ENCODE data around the gene SAYSD1. TPM values are rescaled to one million over a fixed set of nuclear protein-coding genes. Genes with fewer than 3 reads are reported as not detected.

Gene SAYSD1
- total and polyA plus RNA-seq, 2 experiments from 2014 or later = 8.2 to 10.0 TPM

- TF ChIP-seq, protein P1, sequence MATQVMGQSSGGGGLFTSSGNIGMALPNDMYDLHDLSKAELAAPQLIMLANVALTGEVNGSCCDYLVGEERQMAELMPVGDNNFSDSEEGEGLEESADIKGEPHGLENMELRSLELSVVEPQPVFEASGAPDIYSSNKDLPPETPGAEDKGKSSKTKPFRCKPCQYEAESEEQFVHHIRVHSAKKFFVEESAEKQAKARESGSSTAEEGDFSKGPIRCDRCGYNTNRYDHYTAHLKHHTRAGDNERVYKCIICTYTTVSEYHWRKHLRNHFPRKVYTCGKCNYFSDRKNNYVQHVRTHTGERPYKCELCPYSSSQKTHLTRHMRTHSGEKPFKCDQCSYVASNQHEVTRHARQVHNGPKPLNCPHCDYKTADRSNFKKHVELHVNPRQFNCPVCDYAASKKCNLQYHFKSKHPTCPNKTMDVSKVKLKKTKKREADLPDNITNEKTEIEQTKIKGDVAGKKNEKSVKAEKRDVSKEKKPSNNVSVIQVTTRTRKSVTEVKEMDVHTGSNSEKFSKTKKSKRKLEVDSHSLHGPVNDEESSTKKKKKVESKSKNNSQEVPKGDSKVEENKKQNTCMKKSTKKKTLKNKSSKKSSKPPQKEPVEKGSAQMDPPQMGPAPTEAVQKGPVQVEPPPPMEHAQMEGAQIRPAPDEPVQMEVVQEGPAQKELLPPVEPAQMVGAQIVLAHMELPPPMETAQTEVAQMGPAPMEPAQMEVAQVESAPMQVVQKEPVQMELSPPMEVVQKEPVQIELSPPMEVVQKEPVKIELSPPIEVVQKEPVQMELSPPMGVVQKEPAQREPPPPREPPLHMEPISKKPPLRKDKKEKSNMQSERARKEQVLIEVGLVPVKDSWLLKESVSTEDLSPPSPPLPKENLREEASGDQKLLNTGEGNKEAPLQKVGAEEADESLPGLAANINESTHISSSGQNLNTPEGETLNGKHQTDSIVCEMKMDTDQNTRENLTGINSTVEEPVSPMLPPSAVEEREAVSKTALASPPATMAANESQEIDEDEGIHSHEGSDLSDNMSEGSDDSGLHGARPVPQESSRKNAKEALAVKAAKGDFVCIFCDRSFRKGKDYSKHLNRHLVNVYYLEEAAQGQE (IDR thresholded peaks at IDR 0.05; ENCODE audit: unreplicated experiment) = no peak
- TF ChIP-seq, protein P2, sequence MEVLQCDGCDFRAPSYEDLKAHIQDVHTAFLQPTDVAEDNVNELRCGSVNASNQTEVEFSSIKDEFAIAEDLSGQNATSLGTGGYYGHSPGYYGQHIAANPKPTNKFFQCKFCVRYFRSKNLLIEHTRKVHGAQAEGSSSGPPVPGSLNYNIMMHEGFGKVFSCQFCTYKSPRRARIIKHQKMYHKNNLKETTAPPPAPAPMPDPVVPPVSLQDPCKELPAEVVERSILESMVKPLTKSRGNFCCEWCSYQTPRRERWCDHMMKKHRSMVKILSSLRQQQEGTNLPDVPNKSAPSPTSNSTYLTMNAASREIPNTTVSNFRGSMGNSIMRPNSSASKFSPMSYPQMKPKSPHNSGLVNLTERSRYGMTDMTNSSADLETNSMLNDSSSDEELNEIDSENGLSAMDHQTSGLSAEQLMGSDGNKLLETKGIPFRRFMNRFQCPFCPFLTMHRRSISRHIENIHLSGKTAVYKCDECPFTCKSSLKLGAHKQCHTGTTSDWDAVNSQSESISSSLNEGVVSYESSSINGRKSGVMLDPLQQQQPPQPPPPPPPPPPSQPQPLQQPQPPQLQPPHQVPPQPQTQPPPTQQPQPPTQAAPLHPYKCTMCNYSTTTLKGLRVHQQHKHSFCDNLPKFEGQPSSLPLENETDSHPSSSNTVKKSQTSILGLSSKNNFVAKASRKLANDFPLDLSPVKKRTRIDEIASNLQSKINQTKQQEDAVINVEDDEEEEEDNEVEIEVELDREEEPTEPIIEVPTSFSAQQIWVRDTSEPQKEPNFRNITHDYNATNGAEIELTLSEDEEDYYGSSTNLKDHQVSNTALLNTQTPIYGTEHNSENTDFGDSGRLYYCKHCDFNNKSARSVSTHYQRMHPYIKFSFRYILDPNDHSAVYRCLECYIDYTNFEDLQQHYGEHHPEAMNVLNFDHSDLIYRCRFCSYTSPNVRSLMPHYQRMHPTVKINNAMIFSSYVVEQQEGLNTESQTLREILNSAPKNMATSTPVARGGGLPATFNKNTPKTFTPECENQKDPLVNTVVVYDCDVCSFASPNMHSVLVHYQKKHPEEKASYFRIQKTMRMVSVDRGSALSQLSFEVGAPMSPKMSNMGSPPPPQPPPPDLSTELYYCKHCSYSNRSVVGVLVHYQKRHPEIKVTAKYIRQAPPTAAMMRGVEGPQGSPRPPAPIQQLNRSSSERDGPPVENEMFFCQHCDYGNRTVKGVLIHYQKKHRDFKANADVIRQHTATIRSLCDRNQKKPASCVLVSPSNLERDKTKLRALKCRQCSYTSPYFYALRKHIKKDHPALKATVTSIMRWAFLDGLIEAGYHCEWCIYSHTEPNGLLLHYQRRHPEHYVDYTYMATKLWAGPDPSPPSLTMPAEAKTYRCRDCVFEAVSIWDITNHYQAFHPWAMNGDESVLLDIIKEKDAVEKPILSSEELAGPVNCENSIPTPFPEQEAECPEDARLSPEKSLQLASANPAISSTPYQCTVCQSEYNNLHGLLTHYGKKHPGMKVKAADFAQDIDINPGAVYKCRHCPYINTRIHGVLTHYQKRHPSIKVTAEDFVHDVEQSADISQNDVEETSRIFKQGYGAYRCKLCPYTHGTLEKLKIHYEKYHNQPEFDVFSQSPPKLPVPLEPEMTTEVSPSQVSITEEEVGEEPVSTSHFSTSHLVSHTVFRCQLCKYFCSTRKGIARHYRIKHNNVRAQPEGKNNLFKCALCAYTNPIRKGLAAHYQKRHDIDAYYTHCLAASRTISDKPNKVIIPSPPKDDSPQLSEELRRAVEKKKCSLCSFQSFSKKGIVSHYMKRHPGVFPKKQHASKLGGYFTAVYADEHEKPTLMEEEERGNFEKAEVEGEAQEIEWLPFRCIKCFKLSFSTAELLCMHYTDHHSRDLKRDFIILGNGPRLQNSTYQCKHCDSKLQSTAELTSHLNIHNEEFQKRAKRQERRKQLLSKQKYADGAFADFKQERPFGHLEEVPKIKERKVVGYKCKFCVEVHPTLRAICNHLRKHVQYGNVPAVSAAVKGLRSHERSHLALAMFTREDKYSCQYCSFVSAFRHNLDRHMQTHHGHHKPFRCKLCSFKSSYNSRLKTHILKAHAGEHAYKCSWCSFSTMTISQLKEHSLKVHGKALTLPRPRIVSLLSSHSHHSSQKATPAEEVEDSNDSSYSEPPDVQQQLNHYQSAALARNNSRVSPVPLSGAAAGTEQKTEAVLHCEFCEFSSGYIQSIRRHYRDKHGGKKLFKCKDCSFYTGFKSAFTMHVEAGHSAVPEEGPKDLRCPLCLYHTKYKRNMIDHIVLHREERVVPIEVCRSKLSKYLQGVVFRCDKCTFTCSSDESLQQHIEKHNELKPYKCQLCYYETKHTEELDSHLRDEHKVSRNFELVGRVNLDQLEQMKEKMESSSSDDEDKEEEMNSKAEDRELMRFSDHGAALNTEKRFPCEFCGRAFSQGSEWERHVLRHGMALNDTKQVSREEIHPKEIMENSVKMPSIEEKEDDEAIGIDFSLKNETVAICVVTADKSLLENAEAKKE (CRISPR knock-in tag; IDR thresholded peaks at IDR 0.05) = no peak
- TF ChIP-seq EZH2 (IDR thresholded peaks at IDR 0.05; ENCODE audit: low read depth, unreplicated experiment) (no peak), ZNF331 (CRISPR knock-in tag; IDR thresholded peaks at IDR 0.05; ENCODE audit: low read depth) (no peak), ZNF114 (CRISPR knock-in tag; IDR thresholded peaks at IDR 0.05) (no peak), STAT1 (IDR thresholded peaks at IDR 0.05; ENCODE audit: unreplicated experiment) (no peak), EZH2phosphoT487 (IDR thresholded peaks at IDR 0.05; ENCODE audit: unreplicated experiment) (no peak)
Measured at GRCh38 chr6:39151211-39151610, 36.2 kb upstream of the SAYSD1 start (continued).
